ENCODE results near the gene TAS1R1. TPM values are rescaled to one million over a fixed set of nuclear protein-coding genes. Genes with fewer than 3 reads are reported as not detected.
A peak's percentile ranks its signal among the peaks of the same experiment; 100 is the strongest.

Gene TAS1R1
- total and polyA plus RNA-seq, 4 experiments from 2014 or later, result not detected

GRCh38 chr1:6603915-6604558 is 48.9 kb downstream of the TAS1R1 start:
- peaks cover 28% of the 10 kb centered on the region for H3K4me1 ChIP-seq (ENCODE audit: insufficient read depth, low read length)
- no peaks in the 10 kb centered on the region for H3K27me3 ChIP-seq (ENCODE audit: insufficient read depth, low read length)
- POLR2A ChIA-PET (ENCODE audit: partially characterized antibody), result interaction anchor here (0.7 to 8.5 kb wide), 15 partner anchors 8 to 611 kb away, joined by 3 to 273 read pairs (median 19); partner anchors contain the start of genes CAMTA1, DNAJC11, NOL9 and PHF13
- H3K4me3 ChIP-seq (ENCODE audit: low read length in 2 of 2), result peak overlapping the region; percentile 85 to 92
- CTCF ChIA-PET (ENCODE audit: partially characterized antibody), result interaction anchor here (1.0 to 2.5 kb wide), 5 partner anchors 8 to 49 kb away, joined by 3 to 13 read pairs (median 4); partner anchors contain the start of genes TAS1R1 and THAP3
- H3K9me3 Mint-ChIP-seq, result peaks cover 0 to 2% (median 0%) of the 10 kb centered on the region in 8 donors
- no peaks in the 10 kb centered on the region for H3K27me3 Mint-ChIP-seq
- peak overlapping the region; percentile 84 to 95 (median 90) for H3K4me3 Mint-ChIP-seq
- intact Hi-C loops (cut with micrococcal nuclease), result loop anchor here (1.0 to 2.0 kb wide), 2 partner anchors 9 to 143 kb away; partner anchors contain the start of gene PHF13
- H3K36me3 Mint-ChIP-seq, result peaks cover 5 to 23% of the 10 kb centered on the region in 2 donors
- H3K36me3 ChIP-seq (ENCODE audit: insufficient read depth, low read length), result peaks cover under 1% of the 10 kb centered on the region
- no peaks in the 10 kb centered on the region for H3K9me3 ChIP-seq (ENCODE audit: control insufficient read depth in 1 of 2, low read length in 2 of 2)
- DNase-seq, result no peak
- peaks cover 6 to 38% (median 25%) of the 10 kb centered on the region in 4 donors for H3K4me1 Mint-ChIP-seq
- peak overlapping the region; percentile 95 to 99 (median 97) for H3K27ac Mint-ChIP-seq
- H3K27ac ChIP-seq (ENCODE audit: low read depth, low read length), result peak overlapping the region; percentile 88

DNA sequence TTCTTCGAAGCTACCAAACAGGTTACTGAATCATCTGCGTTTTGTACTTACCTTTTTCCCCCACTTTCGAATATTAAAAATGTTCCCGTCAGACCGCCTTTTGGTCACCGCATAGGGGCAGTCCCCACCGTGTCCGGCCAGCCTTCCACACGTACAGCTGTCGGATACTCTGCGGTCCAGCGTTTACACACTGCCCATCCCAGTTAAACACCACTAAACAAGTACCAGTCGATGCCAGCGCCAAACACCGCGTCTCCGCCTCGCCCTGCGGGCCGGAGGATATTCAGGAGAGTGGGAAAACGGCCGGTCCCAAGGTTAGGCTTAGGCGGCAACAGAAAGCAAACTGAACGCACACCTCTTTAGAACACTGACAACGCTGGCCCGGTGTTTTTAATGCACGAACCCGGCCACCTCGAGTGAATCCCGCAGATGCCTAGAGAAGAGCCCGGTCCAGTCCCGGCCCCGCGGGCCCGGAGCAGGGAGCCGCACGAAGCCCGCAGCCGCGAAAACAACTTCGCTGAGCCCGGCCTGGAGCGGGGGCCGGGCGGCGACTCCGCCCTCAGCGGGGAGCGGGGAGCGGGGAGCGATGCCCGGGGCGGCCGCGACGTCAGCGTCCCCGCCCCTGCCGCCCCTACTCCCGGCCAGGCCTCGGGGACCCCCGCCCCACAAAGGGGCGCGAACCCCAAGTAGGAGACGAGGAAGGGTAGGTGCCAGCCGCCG is 57.7 kb downstream of the TAS1R1 start:
- peak overlapping the region; percentile 61 for H3K27ac ChIP-seq (ENCODE audit: low read depth, low read length)
- Mint-ChIP-seq H3K36me3 (peaks cover 0 to 16% of the 10 kb centered on the region in 2 donors), H3K4me3 (peak overlapping the region; percentile 89 to 95 (median 93)), H3K27me3 (no peaks in the 10 kb centered on the region), H3K4me1 (peaks cover 15 to 31% (median 24%) of the 10 kb centered on the region in 4 donors), H3K9me3 (no peaks in the 10 kb centered on the region), H3K27ac (peak overlapping the region; percentile 86 to 94 (median 92))
- H3K36me3 ChIP-seq (ENCODE audit: insufficient read depth, low read length), result peaks cover 3% of the 10 kb centered on the region
- H3K4me1 ChIP-seq (ENCODE audit: insufficient read depth, low read length), result peaks cover 23% of the 10 kb centered on the region
- POLR2A ChIA-PET (ENCODE audit: partially characterized antibody), result interaction anchor here (1.6 to 4.7 kb wide), 2 partner anchors 11 to 59 kb away, joined by 7 to 133 read pairs; partner anchors contain the start of genes KLHL21 and NOL9
- H3K4me3 ChIP-seq (ENCODE audit: low read length in 2 of 2), result peak overlapping the region; percentile 20 to 39
- intact Hi-C loops (cut with micrococcal nuclease), result loop anchor here (1.0 to 10.0 kb wide), 5 partner anchors 10 to 172 kb away; partner anchors contain the start of genes CAMTA1, NOL9 and ZBTB48
- CTCF ChIA-PET (ENCODE audit: partially characterized antibody), result interaction anchor here (0.9 to 1.6 kb wide), 5 partner anchors 9 to 152 kb away, joined by 3 to 7 read pairs (median 4); no protein-coding TSS in a partner anchor
- DNase-seq, result peak in 2 of 5 donors; percentile 9 to 59
- no peaks in the 10 kb centered on the region for H3K9me3 ChIP-seq (ENCODE audit: control insufficient read depth in 1 of 2, low read length in 2 of 2)
- H3K27me3 ChIP-seq (ENCODE audit: insufficient read depth, low read length), result no peaks in the 10 kb centered on the region

- peaks cover 0 to 17% of the 10 kb centered on the region in 2 donors for H3K36me3 Mint-ChIP-seq
- ChIA-PET CTCF (ENCODE audit: partially characterized antibody) (no interaction called here), POLR2A (ENCODE audit: partially characterized antibody) (interaction anchor here (0.8 to 4.7 kb wide), 7 partner anchors 11 to 153 kb away, joined by 3 to 133 read pairs (median 4); partner anchors contain the start of genes KLHL21, NOL9, THAP3 and ZBTB48)
- H3K4me1 Mint-ChIP-seq, result peaks cover 15 to 31% (median 25%) of the 10 kb centered on the region in 4 donors
- peak within 1 kb of the TSS; percentile 91 to 97 (median 93) for H3K4me3 Mint-ChIP-seq
- Histone ChIP-seq H3K4me3 (ENCODE audit: low read length in 2 of 2) (peak within 1 kb of the TSS; percentile 20 to 46), H3K36me3 (ENCODE audit: insufficient read depth, low read length) (peaks cover 4% of the 10 kb centered on the region), H3K27me3 (ENCODE audit: insufficient read depth, low read length) (no peaks in the 10 kb centered on the region), H3K9me3 (ENCODE audit: control insufficient read depth in 1 of 2, low read length in 2 of 2) (no peaks in the 10 kb centered on the region), H3K4me1 (ENCODE audit: insufficient read depth, low read length) (peaks cover 23% of the 10 kb centered on the region), H3K27ac (ENCODE audit: low read depth, low read length) (peak within 1 kb of the TSS; percentile 65)
- no peaks in the 10 kb centered on the region for H3K27me3 Mint-ChIP-seq
- H3K27ac Mint-ChIP-seq, result peak within 1 kb of the TSS; percentile 86 to 94 (median 92)
- H3K9me3 Mint-ChIP-seq, result no peaks in the 10 kb centered on the region
- DNase-seq, result peak; percentile 98 to 99 (median 99)
- intact Hi-C loops (cut with micrococcal nuclease), result loop anchor here (1.0 to 10.0 kb wide), 5 partner anchors 10 to 171 kb away; partner anchors contain the start of genes CAMTA1, NOL9 and ZBTB48
Observed at GRCh38 chr1:6613361-6614018, 58.4 kb downstream of the TAS1R1 start, which contains the start of gene PHF13. PHF13 (plus strand) TSS chr1:6613731; CDS start chr1:6614067, 336 bp downstream.

DNA sequence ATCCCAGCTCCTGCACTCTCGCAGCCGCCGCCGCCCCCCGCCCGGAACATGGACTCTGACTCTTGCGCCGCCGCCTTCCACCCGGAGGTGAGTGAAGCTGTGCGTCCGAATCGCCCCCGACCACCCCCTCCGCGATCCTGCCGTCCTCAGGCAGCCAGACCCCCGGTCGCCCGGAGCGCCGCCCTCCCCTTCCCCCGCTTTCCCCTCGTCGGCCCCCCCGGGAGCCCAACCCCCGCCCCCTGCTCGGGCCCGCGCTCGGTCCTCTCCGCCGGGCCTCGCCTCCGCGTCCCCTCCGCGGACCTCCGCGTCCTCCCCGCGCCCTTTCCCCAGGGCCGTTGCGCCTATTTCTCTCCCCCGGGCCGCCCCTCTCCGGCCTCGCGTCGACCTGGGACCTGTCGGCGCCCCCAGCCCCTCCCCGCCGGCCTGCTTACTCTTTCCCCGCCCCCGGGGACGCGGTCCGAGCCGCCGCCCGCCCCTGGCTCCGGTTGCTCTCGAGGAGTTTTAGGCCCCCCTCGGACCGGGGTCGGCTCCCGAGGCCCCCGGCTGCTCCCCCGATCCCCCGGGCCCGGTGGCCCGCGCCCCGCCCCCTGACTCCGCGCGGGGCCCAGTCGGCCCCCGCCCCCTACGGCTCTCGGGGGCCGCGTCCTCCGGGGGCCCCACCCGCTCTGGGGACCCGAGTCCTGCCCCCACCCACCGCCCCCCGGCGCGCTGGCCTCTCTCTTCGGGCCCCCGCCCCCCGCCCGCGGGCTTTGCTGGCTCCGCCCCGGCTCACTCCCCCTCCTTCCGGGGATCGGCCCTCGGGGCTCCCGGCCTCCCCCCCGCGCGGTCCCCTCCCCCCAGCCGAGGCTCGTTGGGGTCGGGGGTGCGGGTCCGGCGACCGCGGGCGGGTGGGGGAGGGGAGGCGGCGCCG is 59.2 kb downstream of the TAS1R1 start:
- Mint-ChIP-seq H3K4me3 (peak overlapping the region in 7 of 8 donors; percentile 31 to 91 (median 59)), H3K27ac (peak overlapping the region in 1 of 7 donors; percentile 59), H3K9me3 (no peaks in the 10 kb centered on the region), H3K36me3 (peaks cover 0 to 20% of the 10 kb centered on the region in 2 donors), H3K4me1 (peaks cover 15 to 31% (median 25%) of the 10 kb centered on the region in 4 donors), H3K27me3 (no peaks in the 10 kb centered on the region)
- intact Hi-C loops (cut with micrococcal nuclease), result loop anchor here (10.0 kb wide), 1 partner anchor 171 kb away; the partner anchor contains the start of gene CAMTA1
- Histone ChIP-seq H3K4me1 (ENCODE audit: insufficient read depth, low read length) (peaks cover 23% of the 10 kb centered on the region), H3K4me3 (ENCODE audit: low read length in 2 of 2) (peak overlapping the region in 1 of 2 donors; percentile 46), H3K27ac (ENCODE audit: low read depth, low read length) (peak overlapping the region; percentile 65), H3K9me3 (ENCODE audit: control insufficient read depth in 1 of 2, low read length in 2 of 2) (no peaks in the 10 kb centered on the region), H3K27me3 (ENCODE audit: insufficient read depth, low read length) (no peaks in the 10 kb centered on the region), H3K36me3 (ENCODE audit: insufficient read depth, low read length) (peaks cover 4% of the 10 kb centered on the region)
- CTCF ChIA-PET (ENCODE audit: partially characterized antibody), result no interaction called here
- POLR2A ChIA-PET (ENCODE audit: partially characterized antibody), result interaction anchor here (0.8 to 4.7 kb wide), 7 partner anchors 10 to 154 kb away, joined by 3 to 133 read pairs (median 4); partner anchors contain the start of genes KLHL21, NOL9, THAP3 and ZBTB48
- DNase-seq, result peak; percentile 32 to 61 (median 38)

DNA sequence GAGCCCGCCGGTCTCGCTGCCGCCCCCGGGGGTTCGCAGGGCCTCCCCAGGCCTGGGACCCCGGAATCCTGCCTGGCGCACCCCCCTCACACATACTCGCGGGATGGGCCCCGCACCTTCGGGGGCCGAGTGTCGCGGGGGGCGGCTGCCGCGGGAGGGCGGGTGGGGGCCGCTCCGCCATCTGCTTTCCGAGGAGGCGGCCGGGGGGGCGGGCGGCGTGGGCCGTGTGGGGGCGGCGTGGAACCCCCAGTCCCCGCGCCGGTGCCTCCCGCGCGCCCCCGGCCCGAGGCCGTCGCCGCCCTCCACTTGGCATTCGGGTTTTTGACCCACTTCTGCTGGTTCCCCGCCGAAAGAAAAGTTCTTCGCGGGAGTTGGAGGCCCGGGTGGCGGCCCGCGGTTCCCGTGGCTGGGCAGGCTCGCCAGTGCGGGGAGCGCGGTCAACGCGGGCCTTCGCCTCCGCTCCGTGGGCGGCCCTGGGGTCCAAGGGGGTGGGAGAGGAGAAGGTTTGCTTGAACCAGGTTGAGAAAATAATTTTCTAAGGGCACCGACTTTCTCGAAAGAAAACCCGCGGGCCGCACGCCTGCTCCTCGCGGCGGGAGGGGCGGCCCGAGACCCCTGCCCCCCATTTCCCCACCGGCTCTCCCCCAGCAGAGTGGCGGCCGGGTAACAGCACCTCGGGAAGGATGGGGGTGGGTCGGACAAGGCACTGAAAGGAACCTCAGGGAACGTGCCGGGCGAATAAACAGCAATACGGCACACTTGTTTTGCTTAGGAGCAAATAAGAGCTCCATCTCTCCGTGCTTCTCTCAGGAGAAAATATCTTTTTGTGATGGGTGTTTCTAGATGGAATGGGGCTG is 60.0 kb downstream of the TAS1R1 start:
- Histone ChIP-seq H3K4me3 (ENCODE audit: low read length in 2 of 2) (peak overlapping the region; percentile 19 to 23), H3K4me1 (ENCODE audit: insufficient read depth, low read length) (peaks cover 23% of the 10 kb centered on the region), H3K27me3 (ENCODE audit: insufficient read depth, low read length) (no peaks in the 10 kb centered on the region), H3K27ac (ENCODE audit: low read depth, low read length) (peak overlapping the region; percentile 29), H3K9me3 (ENCODE audit: control insufficient read depth in 1 of 2, low read length in 2 of 2) (no peaks in the 10 kb centered on the region), H3K36me3 (ENCODE audit: insufficient read depth, low read length) (peaks cover 10% of the 10 kb centered on the region)
- Mint-ChIP-seq H3K27ac (peak overlapping the region; percentile 65 to 88 (median 82)), H3K36me3 (peaks cover 2 to 22% of the 10 kb centered on the region in 2 donors), H3K27me3 (no peaks in the 10 kb centered on the region), H3K9me3 (no peaks in the 10 kb centered on the region), H3K4me3 (peak overlapping the region; percentile 76 to 88 (median 83)), H3K4me1 (peaks cover 15 to 31% (median 25%) of the 10 kb centered on the region in 4 donors)
- POLR2A ChIA-PET (ENCODE audit: partially characterized antibody), result interaction anchor here (0.6 to 3.3 kb wide), 5 partner anchors 8 to 35 kb away, joined by 3 to 55 read pairs (median 5); partner anchors contain the start of genes KLHL21, THAP3 and ZBTB48
- CTCF ChIA-PET (ENCODE audit: partially characterized antibody), result interaction anchor here (0.7 to 1.3 kb wide), 4 partner anchors 9 to 130 kb away, joined by 3 to 5 read pairs (median 4); partner anchors contain the start of genes NOL9, TAS1R1 and THAP3
- intact Hi-C loops (cut with micrococcal nuclease), result loop anchor here (10.0 kb wide), 1 partner anchor 170 kb away; the partner anchor contains the start of gene CAMTA1
- peak in 1 of 5 donors; percentile 27 for DNase-seq
